Tibial nerve (tissue), 4 donors: Measurements from ENCODE around the gene IL11RA. TPM values are rescaled to one million over a fixed set of nuclear protein-coding genes. Genes with fewer than 3 reads are reported as not detected.

Experiments used
- DNase-seq, 2 donors: peaks; one replicate each; pipeline ENCODE4 v3.0.0-alpha.2; 2019; ENCODE audit warnings: low spot score in 2 of 2
- H3K27ac ChIP-seq, 4 donors: fragments of 200-600 bp; sonication (generic) in 3 of 4; one replicate each; pipeline ENCODE4 v1.5.1; 2017 to 2019; ENCODE audit warnings: mild to moderate bottlenecking in 1 of 4
- H3K27me3 ChIP-seq, 2 donors: fragments of 200-600 bp; sonication (generic) in 1 of 2; one replicate each; pipeline versions ENCODE4 v1.5.1 to v1.6.0; 2017 to 2019
- H3K36me3 ChIP-seq, 3 donors: fragments of 200-600 bp; sonication (generic); one replicate each; pipeline ENCODE4 v1.5.1; 2018 to 2019
- H3K4me1 ChIP-seq, 4 donors: fragments of 200-600 bp; sonication (generic) in 3 of 4; one replicate each; pipeline ENCODE4 v1.5.1; 2017 to 2019
- H3K4me3 ChIP-seq, 4 donors: fragments of 200-600 bp; sonication (generic) in 3 of 4; one replicate each; pipeline ENCODE4 v1.5.1; 2017 to 2019; ENCODE audit warnings: mild to moderate bottlenecking in 1 of 4, moderate library complexity in 1 of 4
- H3K9me3 ChIP-seq, 4 donors: fragments of 200-600 bp; sonication (generic) in 3 of 4; one replicate each; pipeline ENCODE4 v1.5.1; 2017 to 2019
- CTCF ChIP-seq, 5 experiments: fragments of 200-600 bp in 3 of 5; fragments of 450-650 bp in 2 of 5; sonication (generic) in 3 of 5; IDR thresholded peaks; one replicate each; pipeline ENCODE4 v1.5.1; 2016 to 2019; ENCODE audit warnings: antibody characterized with exemption in 5 of 5, mild to moderate bottlenecking in 3 of 5, moderate library complexity in 2 of 5
- EP300 ChIP-seq, 2 donors: sonication (generic); formaldehyde crosslinking; IDR thresholded peaks; one replicate each; pipeline ENCODE4 v1.6.1; 2017; ENCODE audit warnings: antibody characterized with exemption in 2 of 2, mild to moderate bottlenecking in 1 of 2
- POLR2A ChIP-seq, 2 donors: fragments of 450-650 bp; IDR thresholded peaks; one replicate each; pipeline ENCODE4 v1.6.1; 2017; ENCODE audit warnings: antibody characterized with exemption in 2 of 2, mild to moderate bottlenecking in 2 of 2, moderate library complexity in 2 of 2
- WGBS, 2 donors: methylation state at CpG; one replicate each; pipeline ENCODE4 v1.1.5; 2018; 5-methylcytosine and 5-hydroxymethylcytosine counted together
- total RNA-seq, 4 donors: library from RNA; depleted of rRNA; stranded (reverse); fragments of >200 nt; gene quantifications; one replicate each; pipeline ENCODE4 v1.1.0, GENCODE V29; 2016

Gene IL11RA
- total RNA-seq, 4 donors from 2014 or later: 27.3 to 48.8 (median 39.6) TPM

DNA sequence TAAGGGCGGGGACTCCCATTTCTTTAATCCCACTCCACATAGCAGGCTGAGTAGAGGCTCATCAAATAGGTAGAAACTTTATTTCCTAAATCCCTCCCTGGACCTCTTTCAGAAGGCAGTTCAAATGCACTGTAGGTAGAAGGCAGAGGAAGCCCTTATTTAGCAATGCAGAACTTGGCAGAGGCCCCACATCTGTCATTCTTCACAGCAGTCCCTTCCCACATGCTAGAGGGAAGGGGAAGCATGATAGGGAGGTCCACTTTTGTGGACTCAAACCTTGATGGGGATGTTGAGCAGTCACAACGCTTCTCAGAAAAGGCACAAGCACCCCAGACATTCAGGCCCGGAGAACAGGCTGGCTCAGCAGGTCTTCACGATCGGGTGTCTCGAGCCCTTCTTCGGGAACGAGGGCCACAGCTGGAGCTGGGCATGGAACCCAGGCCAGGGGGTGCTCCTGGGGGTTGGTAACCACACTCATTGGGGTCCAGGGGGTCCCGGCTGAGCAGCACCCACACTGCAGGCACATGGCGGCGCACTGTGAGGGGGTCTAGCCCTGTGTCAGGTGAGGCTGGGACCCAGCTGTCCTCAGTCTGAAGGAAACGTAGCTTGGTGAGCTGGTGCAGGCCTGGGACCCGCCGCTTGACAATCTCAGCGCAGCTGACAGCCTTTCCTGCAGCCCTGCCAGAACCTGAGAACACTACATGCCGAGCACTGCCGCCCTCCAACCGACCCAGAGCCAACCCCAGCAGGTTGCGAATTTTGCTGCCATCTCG, 41.4 kb upstream of the IL11RA start:
- no peaks in the 10 kb centered on the region for H3K27me3 ChIP-seq
- H3K36me3 ChIP-seq: peaks cover 0 to 35% (median 0%) of the 10 kb centered on the region in 3 donors
- 89 to 95% methylated on average over 6 to 19 of the region's 20 CpGs for WGBS, 2 donors
- no peak for DNase-seq
- peaks cover 0 to 28% (median 15%) of the 10 kb centered on the region in 4 donors for H3K4me1 ChIP-seq
- no peak for TF ChIP-seq EP300 (IDR thresholded peaks at IDR 0.05)
- TF ChIP-seq CTCF (IDR thresholded peaks at IDR 0.05): no peak
- no peak for TF ChIP-seq POLR2A (IDR thresholded peaks at IDR 0.05)
- H3K4me3 ChIP-seq: peak overlapping the region in 2 of 4 donors; percentile 75 to 81
- H3K9me3 ChIP-seq: no peaks in the 10 kb centered on the region
- H3K27ac ChIP-seq: peak overlapping the region in 2 of 4 donors; percentile 93 to 96

DNA sequence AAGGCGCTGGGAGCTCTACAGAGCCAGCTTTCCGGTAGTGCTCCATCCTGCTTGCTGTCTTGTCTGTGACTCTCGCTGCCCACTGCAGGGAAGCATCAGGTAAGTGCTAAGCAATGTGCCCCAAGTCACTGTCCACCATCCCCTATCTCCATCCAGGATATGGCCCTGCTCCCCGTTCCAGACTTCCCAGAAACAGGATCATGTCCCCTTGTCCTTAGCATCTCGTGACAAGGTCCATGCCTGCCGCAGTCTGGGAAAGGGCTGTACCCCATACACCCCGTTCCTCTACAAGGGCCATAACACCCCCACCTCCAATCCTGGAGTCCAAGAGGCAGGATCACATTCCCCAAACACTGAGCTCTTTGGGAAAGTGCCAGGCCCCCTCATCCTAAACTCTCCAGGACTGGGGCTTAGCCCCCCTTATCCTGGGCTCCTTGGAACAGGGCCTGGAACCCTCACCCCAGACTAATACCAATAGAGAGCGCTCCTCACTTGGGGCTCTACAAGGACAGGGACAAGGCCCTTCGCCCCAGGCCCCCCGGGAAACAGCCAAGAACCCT, 40.7 kb upstream of the IL11RA start:
- WGBS, 2 donors: 66% methylated on average over 7 to 10 of the region's 10 CpGs
- H3K36me3 ChIP-seq: peaks cover 0 to 42% (median 4%) of the 10 kb centered on the region in 3 donors
- H3K9me3 ChIP-seq: no peaks in the 10 kb centered on the region
- H3K4me3 ChIP-seq: peak overlapping the region; percentile 58 to 81 (median 72)
- H3K27ac ChIP-seq: peak overlapping the region; percentile 74 to 96 (median 93)
- TF ChIP-seq EP300 (IDR thresholded peaks at IDR 0.05): no peak
- no peak for DNase-seq
- peaks cover 0 to 28% (median 15%) of the 10 kb centered on the region in 4 donors for H3K4me1 ChIP-seq
- no peaks in the 10 kb centered on the region for H3K27me3 ChIP-seq

DNA sequence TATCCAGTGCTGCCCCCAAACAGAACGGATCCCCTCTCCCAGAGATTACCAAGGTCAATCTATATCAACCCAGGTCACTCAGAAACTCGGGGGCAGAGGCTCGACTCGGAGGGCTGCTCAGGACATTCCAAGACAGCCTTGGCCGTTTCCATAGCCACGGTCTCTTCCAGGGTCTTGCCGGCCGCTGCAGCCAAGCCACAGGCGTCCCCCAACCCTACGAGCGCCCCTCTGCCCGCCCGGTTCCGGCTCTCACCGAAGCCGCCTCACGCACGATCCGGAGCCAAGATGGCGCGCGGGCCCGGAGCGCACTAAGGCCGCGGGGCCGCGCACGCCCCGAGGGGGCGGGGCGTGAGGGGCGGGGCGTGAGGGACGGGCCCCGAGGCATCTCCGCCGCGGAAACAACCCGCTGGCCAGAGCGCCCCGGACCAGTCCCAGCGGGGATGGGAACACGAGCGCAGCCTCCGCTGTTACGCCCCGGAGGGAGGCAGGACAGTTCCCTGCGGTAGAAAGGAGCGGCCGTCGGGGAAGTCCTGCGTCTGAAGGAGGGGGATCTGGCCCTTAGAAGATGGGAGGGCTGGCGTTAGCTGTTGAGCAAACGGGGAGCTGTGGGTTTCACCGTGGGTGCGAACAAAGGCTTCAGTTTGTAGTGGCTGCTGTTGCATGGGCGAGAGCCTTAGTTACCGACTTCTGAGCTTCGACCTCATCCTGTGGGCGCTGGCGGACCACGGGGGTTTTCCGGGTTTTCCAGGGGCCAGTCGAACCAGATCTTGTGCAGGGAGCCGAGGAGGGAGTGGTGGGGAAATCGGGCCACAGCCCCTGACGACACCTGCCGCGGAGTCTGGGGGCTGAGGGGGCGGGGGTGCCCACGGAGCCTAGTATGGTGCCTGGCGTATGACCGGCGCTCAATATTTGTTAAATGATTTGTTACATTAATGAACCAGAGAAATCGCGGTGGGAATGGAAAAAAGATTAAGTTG, 39.9 kb upstream of the IL11RA start, which contains the start of gene RPP25L:
TSS of gene RPP25L (minus strand) at position 287 of the 977 bp plus-strand sequence. CDS start 801 bp downstream, outside the sequence.
- DNase-seq: peak; percentile 65 to 80
- peak; percentile 57 to 88 for TF ChIP-seq POLR2A (IDR thresholded peaks at IDR 0.05)
- no peak for TF ChIP-seq CTCF (IDR thresholded peaks at IDR 0.05)
- peak in 1 of 2 donors; percentile 96 for TF ChIP-seq EP300 (IDR thresholded peaks at IDR 0.05)
- Histone ChIP-seq H3K4me1 (peaks cover 0 to 28% (median 15%) of the 10 kb centered on the region in 4 donors), H3K4me3 (peak within 1 kb of the TSS; percentile 58 to 81 (median 72)), H3K9me3 (no peaks in the 10 kb centered on the region), H3K27ac (peak within 1 kb of the TSS; percentile 74 to 96 (median 93)), H3K27me3 (no peaks in the 10 kb centered on the region), H3K36me3 (peaks cover 0 to 50% (median 9%) of the 10 kb centered on the region in 3 donors)
- 1% methylated on average over 31 to 40 of the region's 77 CpGs for WGBS, 2 donors

- DNase-seq: peak in 1 of 2 donors; percentile 83
- H3K27ac ChIP-seq: peak overlapping the region; percentile 74 to 96 (median 93)
Observed at GRCh38 chr9:34612788-34613390, 39.1 kb upstream of the IL11RA start.

More at GRCh38 chr9:34612788-34613390, 39.1 kb upstream of the IL11RA start:
- TF ChIP-seq CTCF (IDR thresholded peaks at IDR 0.05) (peak; percentile 79 to 88 (median 84)), POLR2A (IDR thresholded peaks at IDR 0.05) (no peak)
- Histone ChIP-seq H3K4me3 (peak overlapping the region; percentile 58 to 81 (median 72)), H3K9me3 (no peaks in the 10 kb centered on the region), H3K4me1 (peaks cover 0 to 28% (median 15%) of the 10 kb centered on the region in 4 donors), H3K27me3 (no peaks in the 10 kb centered on the region), H3K36me3 (peaks cover 0 to 58% (median 9%) of the 10 kb centered on the region in 3 donors)
- 1 to 2% methylated on average over 15 of the region's 15 CpGs for WGBS, 2 donors
